ENCODE data around the gene PDS5B. TPM values are rescaled to one million over a fixed set of nuclear protein-coding genes. Genes with fewer than 3 reads are reported as not detected.
"Not testable (repeated sequence)": the region's sequence is repeated elsewhere in the genome, so short reads cannot be mapped to it uniquely, and the experiment has no call there.

PDS5B gene
- total RNA-seq, 1 experiment from 2014 or later, result 95.5 TPM

GRCh38 chr13:32720026-32720425, 133.8 kb downstream of the PDS5B start:
- peak; percentile 60 for DNase-seq (ENCODE audit: low spot score)
- Histone ChIP-seq H3K27me3 (replicated peaks; ENCODE audit: insufficient read depth, low read depth, low read length, poor library complexity) (no peaks in the 10 kb centered on the region), H3K9me3 (ENCODE audit: low read depth, low read length, poor library complexity, severe bottlenecking) (no peaks in the 10 kb centered on the region), H3K27ac (ENCODE audit: low read depth, low read length, poor library complexity, severe bottlenecking) (peak overlapping the region; percentile 22), H3K36me3 (ENCODE audit: insufficient read depth, low read length, poor library complexity, severe bottlenecking) (peaks cover 4% of the 10 kb centered on the region), H3K4me1 (ENCODE audit: insufficient read depth, low read length, poor library complexity, severe bottlenecking) (peaks cover 7% of the 10 kb centered on the region), H3K4me3 (ENCODE audit: low read depth, low read length, poor library complexity, severe bottlenecking) (no peak overlapping the region)
- TF ChIP-seq EZH2 (IDR thresholded peaks at IDR 0.05; ENCODE audit: borderline replicate concordance, low read depth, low read length, poor library complexity, severe bottlenecking), result no peak
- TF ChIP-seq, protein P1, sequence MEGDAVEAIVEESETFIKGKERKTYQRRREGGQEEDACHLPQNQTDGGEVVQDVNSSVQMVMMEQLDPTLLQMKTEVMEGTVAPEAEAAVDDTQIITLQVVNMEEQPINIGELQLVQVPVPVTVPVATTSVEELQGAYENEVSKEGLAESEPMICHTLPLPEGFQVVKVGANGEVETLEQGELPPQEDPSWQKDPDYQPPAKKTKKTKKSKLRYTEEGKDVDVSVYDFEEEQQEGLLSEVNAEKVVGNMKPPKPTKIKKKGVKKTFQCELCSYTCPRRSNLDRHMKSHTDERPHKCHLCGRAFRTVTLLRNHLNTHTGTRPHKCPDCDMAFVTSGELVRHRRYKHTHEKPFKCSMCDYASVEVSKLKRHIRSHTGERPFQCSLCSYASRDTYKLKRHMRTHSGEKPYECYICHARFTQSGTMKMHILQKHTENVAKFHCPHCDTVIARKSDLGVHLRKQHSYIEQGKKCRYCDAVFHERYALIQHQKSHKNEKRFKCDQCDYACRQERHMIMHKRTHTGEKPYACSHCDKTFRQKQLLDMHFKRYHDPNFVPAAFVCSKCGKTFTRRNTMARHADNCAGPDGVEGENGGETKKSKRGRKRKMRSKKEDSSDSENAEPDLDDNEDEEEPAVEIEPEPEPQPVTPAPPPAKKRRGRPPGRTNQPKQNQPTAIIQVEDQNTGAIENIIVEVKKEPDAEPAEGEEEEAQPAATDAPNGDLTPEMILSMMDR (conservative IDR thresholded peaks at IDR 0.05; ENCODE audit: low read depth, low read length), result no peak
- ChIA-PET CTCF (no interaction called here), POLR2A (ENCODE audit: low non-redundant PET) (no interaction called here)
- intact Hi-C loops (cut with micrococcal nuclease; ENCODE audit: unreplicated experiment), result no loop called here
- no TSS peak for BruUV-seq (replicated peaks)

DNA sequence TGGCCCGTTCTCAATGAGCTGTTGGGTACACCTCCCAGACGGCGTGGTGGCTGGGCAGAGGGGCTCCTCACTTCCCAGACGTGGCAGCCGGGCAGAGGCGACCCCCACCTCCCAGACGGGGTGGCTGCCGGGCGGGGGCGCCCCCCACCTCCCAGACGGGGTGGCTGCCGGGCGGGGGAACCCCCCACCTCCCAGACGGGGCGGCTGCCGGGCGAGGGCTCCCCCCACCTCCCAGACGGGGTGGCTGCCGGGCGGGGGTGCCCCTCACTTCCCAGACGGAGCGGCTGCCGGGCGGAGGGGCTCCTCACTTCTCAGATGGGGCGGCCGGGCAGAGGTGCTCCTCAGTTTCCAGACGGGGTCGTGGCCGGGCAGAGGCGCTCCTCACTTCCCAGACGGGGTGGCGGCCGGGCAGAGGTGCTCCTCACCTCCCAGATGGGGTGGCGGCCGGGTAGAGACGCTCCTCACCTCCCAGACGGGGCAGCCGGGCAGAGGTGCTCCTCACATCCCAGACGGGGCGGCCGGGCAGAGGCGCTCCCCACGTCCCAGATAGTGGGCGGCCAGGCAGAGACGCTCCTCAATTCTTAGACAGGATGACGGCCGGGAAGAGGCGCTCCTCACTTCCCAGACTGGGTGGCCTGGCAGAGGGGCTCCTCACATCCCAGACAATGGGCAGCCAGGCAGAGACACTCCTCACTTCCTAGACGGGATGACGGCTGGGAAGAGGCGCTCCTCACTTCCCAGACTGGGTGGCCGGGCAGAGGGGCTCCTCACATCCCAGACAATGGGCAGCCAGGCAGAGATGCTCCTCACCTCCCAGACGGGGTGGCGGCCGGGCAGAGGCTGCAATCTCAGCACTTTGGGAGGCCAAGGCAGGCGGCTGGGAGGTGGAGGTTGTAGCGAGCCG, 135.1 kb downstream of the PDS5B start:
- POLR2A ChIA-PET (ENCODE audit: low non-redundant PET); H3K4me3 ChIP-seq (ENCODE audit: low read depth, low read length, poor library complexity, severe bottlenecking); CTCF ChIA-PET; H3K4me1 ChIP-seq (ENCODE audit: insufficient read depth, low read length, poor library complexity, severe bottlenecking); H3K27me3 ChIP-seq (replicated peaks; ENCODE audit: insufficient read depth, low read depth, low read length, poor library complexity); H3K27ac ChIP-seq (ENCODE audit: low read depth, low read length, poor library complexity, severe bottlenecking); H3K36me3 ChIP-seq (ENCODE audit: insufficient read depth, low read length, poor library complexity, severe bottlenecking); H3K9me3 ChIP-seq (ENCODE audit: low read depth, low read length, poor library complexity, severe bottlenecking); DNase-seq (ENCODE audit: low spot score); intact Hi-C loops (cut with micrococcal nuclease; ENCODE audit: unreplicated experiment); BruUV-seq (replicated peaks): not testable (repeated sequence)

GRCh38 chr13:32722340-32722739, 136.1 kb downstream of the PDS5B start:
- BruUV-seq (replicated peaks), result no TSS peak
- Histone ChIP-seq H3K27me3 (replicated peaks; ENCODE audit: insufficient read depth, low read depth, low read length, poor library complexity) (no peaks in the 10 kb centered on the region), H3K4me3 (ENCODE audit: low read depth, low read length, poor library complexity, severe bottlenecking) (no peak overlapping the region), H3K4me1 (ENCODE audit: insufficient read depth, low read length, poor library complexity, severe bottlenecking) (peaks cover 7% of the 10 kb centered on the region), H3K27ac (ENCODE audit: low read depth, low read length, poor library complexity, severe bottlenecking) (no peak overlapping the region), H3K9me3 (ENCODE audit: low read depth, low read length, poor library complexity, severe bottlenecking) (no peaks in the 10 kb centered on the region), H3K36me3 (ENCODE audit: insufficient read depth, low read length, poor library complexity, severe bottlenecking) (no peaks in the 10 kb centered on the region)
- CTCF ChIA-PET, result no interaction called here
- POLR2A ChIA-PET (ENCODE audit: low non-redundant PET), result no interaction called here
- intact Hi-C loops (cut with micrococcal nuclease; ENCODE audit: unreplicated experiment), result no loop called here
- TF ChIP-seq EZH2 (IDR thresholded peaks at IDR 0.05; ENCODE audit: borderline replicate concordance, low read depth, low read length, poor library complexity, severe bottlenecking), result no peak
- DNase-seq (ENCODE audit: low spot score), result no peak

GRCh38 chr13:32723987-32724386, 137.7 kb downstream of the PDS5B start:
- ChIA-PET POLR2A (ENCODE audit: low non-redundant PET) (interaction anchor here (0.5 kb wide), 1 partner anchor 19 kb away, joined by 3 read pairs; no protein-coding TSS in a partner anchor), CTCF (no interaction called here)
- intact Hi-C loops (cut with micrococcal nuclease; ENCODE audit: unreplicated experiment), result no loop called here
- BruUV-seq (replicated peaks), result no TSS peak
- H3K9me3 ChIP-seq (ENCODE audit: low read depth, low read length, poor library complexity, severe bottlenecking), result no peaks in the 10 kb centered on the region
- no peak overlapping the region for H3K4me3 ChIP-seq (ENCODE audit: low read depth, low read length, poor library complexity, severe bottlenecking)
- H3K36me3 ChIP-seq (ENCODE audit: insufficient read depth, low read length, poor library complexity, severe bottlenecking), result no peaks in the 10 kb centered on the region
- DNase-seq (ENCODE audit: low spot score), result no peak
- H3K4me1 ChIP-seq (ENCODE audit: insufficient read depth, low read length, poor library complexity, severe bottlenecking), result peaks cover 7% of the 10 kb centered on the region
- H3K27ac ChIP-seq (ENCODE audit: low read depth, low read length, poor library complexity, severe bottlenecking), result no peak overlapping the region
- no peaks in the 10 kb centered on the region for H3K27me3 ChIP-seq (replicated peaks; ENCODE audit: insufficient read depth, low read depth, low read length, poor library complexity)
- TF ChIP-seq EZH2 (IDR thresholded peaks at IDR 0.05; ENCODE audit: borderline replicate concordance, low read depth, low read length, poor library complexity, severe bottlenecking), result no peak
- TF ChIP-seq, protein P1 (conservative IDR thresholded peaks at IDR 0.05; ENCODE audit: low read depth, low read length), result no peak
